CD4-positive, alpha-beta T cell (primary cell): ENCODE results near the gene VWA8. TPM values are rescaled to one million over a fixed set of nuclear protein-coding genes. Genes with fewer than 3 reads are reported as not detected.

Experiments
- ATAC-seq: fragments of 200-7000 bp; cut with Tn5 transposase; one replicate; pipeline ENCODE4 v1.10.0; 2022; ENCODE audit warnings: mild to moderate bottlenecking; ENCODE audit not compliant: poor library complexity
- CTCF ChIA-PET: fragments of 350-600 bp; sonication (Branson Sonifier 250); formaldehyde crosslinking; loops from one replicate; lab custom pipeline; 2021; ENCODE audit warnings: antibody characterized with exemption, inconsistent platforms; lab: Charles Lee
- POLR2A ChIA-PET: fragments of 350-600 bp; sonication (Branson Sonifier 250); formaldehyde crosslinking; loops from one replicate; lab custom pipeline; 2021; ENCODE audit warnings: antibody characterized with exemption, inconsistent platforms; lab: Charles Lee
- DNase-seq, 14 experiments: peaks; one replicate each; pipeline ENCODE4 v3.0.0-alpha.2; 2013 to 2020; ENCODE audit warnings: mixed read lengths in 2 of 14
- H3K27ac ChIP-seq, 2 donors: one replicate each; pipeline versions ENCODE4 v1.5.1 to v1.7.0; 2013; ENCODE audit warnings: low read length in 2 of 2, low read depth in 1 of 2, mild to moderate bottlenecking in 1 of 2
- H3K27me3 ChIP-seq, 2 experiments: 1 replicate in 1 of 2; 2 replicates in 1 of 2; pipeline versions ENCODE4 v1.6.1 to v1.7.0; 2013; ENCODE audit warnings: low read length in 2 of 2, control low read depth in 1 of 2, mild to moderate bottlenecking in 1 of 2, moderate library complexity in 1 of 2; ENCODE audit not compliant: insufficient read depth in 2 of 2, control insufficient read depth in 1 of 2
- H3K36me3 ChIP-seq: one replicate; pipeline ENCODE4 v1.6.1; 2013; ENCODE audit warnings: low read length, control low read depth; ENCODE audit not compliant: insufficient read depth
- H3K4me1 ChIP-seq: one replicate; pipeline ENCODE4 v1.6.1; 2013; ENCODE audit warnings: low read length, control low read depth; ENCODE audit not compliant: insufficient read depth
- H3K4me3 ChIP-seq: one replicate; pipeline ENCODE4 v1.5.1; 2013; ENCODE audit warnings: mild to moderate bottlenecking, low read length, moderate library complexity
- H3K9me3 ChIP-seq, 2 experiments: 1 replicate in 1 of 2; 2 replicates in 1 of 2; pipeline versions ENCODE4 v1.6.1 to v1.7.0; 2013; ENCODE audit warnings: low read length in 2 of 2, mild to moderate bottlenecking in 2 of 2, control low read depth in 1 of 2, moderate library complexity in 1 of 2; ENCODE audit not compliant: control insufficient read depth in 1 of 2, insufficient read depth in 1 of 2
- H3K27ac Mint-ChIP-seq: one replicate; pipeline ENCODE4 v1.8.0; 2020; ENCODE audit warnings: mixed read lengths
- H3K27me3 Mint-ChIP-seq: one replicate; pipeline ENCODE4 v1.8.0; 2021; ENCODE audit warnings: mixed read lengths
- H3K36me3 Mint-ChIP-seq: one replicate; pipeline ENCODE4 v1.8.0; 2021; ENCODE audit warnings: low read depth, mixed read lengths
- H3K4me1 Mint-ChIP-seq: one replicate; pipeline ENCODE4 v1.8.0; 2021; ENCODE audit warnings: low read depth, mixed read lengths
- H3K4me3 Mint-ChIP-seq: one replicate; pipeline ENCODE4 v1.8.0; 2020; ENCODE audit warnings: mild to moderate bottlenecking, mixed read lengths
- H3K9me3 Mint-ChIP-seq: one replicate; pipeline ENCODE4 v1.8.0; 2020; ENCODE audit warnings: mixed read lengths
- CTCF ChIP-seq: fragments of 200-600 bp; IDR thresholded peaks from one replicate; pipeline ENCODE4 v1.8.0; 2022; ENCODE audit warnings: antibody characterized with exemption, mild to moderate bottlenecking
- intact Hi-C, 2 experiments: fragments of 100-400 bp; cut with DNase I in 1 of 2; cut with micrococcal nuclease in 1 of 2; formaldehyde crosslinking; loops; one replicate each; pipeline versions ENCODE4 v1.15.1 to v1.9.0; 2023 to 2025; cut with DNase I, micrococcal nuclease
- total RNA-seq, 174 experiments: library from RNA in 2 of 174; stranded (reverse) in 2 of 174; gene quantifications; one replicate each; pipeline ENCODE4 v1.2.3 and lab custom pipeline; 2021 to 2026

The VWA8 gene
- total RNA-seq, 2 experiments from 2014 or later: 18.7 to 19.0 TPM

DNA sequence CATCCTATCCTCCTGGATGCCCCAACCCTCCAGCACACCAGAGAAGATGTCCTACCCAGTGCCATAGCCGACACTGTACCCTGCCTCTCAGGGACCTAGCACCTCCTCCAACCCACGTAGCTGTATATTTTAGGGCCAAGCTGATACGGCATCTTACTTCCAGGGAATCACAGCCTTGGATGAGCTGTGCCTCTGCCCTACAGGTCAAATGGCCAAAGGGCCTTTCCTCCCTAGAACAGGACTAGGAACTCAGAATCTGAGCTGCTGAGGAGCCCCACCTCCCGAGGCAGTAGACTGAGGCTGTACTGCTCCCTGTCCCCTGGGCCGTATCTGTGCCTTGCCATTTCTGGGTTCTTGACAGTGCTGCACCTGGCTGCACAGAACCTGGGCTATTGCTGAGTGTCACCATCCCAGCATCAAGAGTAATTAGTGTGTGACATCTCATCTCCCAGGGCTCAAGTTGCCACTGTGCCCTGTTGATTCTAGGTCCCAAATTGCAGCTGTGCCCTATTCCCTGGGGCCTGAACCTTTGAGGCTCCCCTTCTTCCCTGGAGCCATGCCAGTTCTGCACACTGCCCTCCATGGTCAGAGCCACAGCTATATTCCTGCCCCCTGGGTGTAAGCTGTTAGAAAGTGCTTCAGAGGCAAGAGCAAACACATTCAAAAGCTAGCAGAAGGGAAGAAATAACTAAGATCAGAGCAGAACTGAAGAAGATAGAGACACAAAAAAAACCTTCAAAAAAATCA is 41.0 kb downstream of the VWA8 start:
- ChIA-PET POLR2A (no interaction called here), CTCF (no interaction called here)
- Histone ChIP-seq H3K27me3 (no peaks in the 10 kb centered on the region), H3K4me1 (peaks cover 10% of the 10 kb centered on the region), H3K9me3 (peaks cover 13% of the 10 kb centered on the region in 2 experiments), H3K4me3 (no peak overlapping the region), H3K36me3 (no peaks in the 10 kb centered on the region), H3K27ac (no peak overlapping the region)
- Mint-ChIP-seq H3K4me3 (no peak overlapping the region), H3K27me3 (no peaks in the 10 kb centered on the region), H3K4me1 (peaks cover 67% of the 10 kb centered on the region), H3K9me3 (peaks cover 9% of the 10 kb centered on the region), H3K36me3 (peaks cover 32% of the 10 kb centered on the region), H3K27ac (no peak overlapping the region)
- TF ChIP-seq CTCF: no peak
- DNase-seq (no peak), ATAC-seq (no peak)
- intact Hi-C loops: no loop called here

GRCh38 chr13:41919031-41919740 is 41.7 kb downstream of the VWA8 start:
- CTCF ChIA-PET: no interaction called here
- Mint-ChIP-seq H3K4me1 (peaks cover 71% of the 10 kb centered on the region), H3K27ac (no peak overlapping the region), H3K27me3 (no peaks in the 10 kb centered on the region), H3K9me3 (peaks cover 6% of the 10 kb centered on the region), H3K36me3 (peaks cover 26% of the 10 kb centered on the region), H3K4me3 (no peak overlapping the region)
- intact Hi-C loops: no loop called here
- H3K36me3 ChIP-seq: no peaks in the 10 kb centered on the region
- TF ChIP-seq CTCF: no peak
- no peak for ATAC-seq
- peaks cover 10% of the 10 kb centered on the region for H3K4me1 ChIP-seq
- H3K9me3 ChIP-seq: peaks cover 7 to 10% of the 10 kb centered on the region in 2 experiments
- POLR2A ChIA-PET: interaction anchor here (0.5 kb wide), 1 partner anchor 900 kb away, joined by 3 read pairs; the partner anchor contains the start of gene ELF1
- no peaks in the 10 kb centered on the region for H3K27me3 ChIP-seq
- no peak for DNase-seq
- H3K27ac ChIP-seq: no peak overlapping the region
- H3K4me3 ChIP-seq: no peak overlapping the region

- H3K4me3 Mint-ChIP-seq: peak overlapping the region; percentile 30
- ATAC-seq: peak; percentile 64
- intact Hi-C loops: no loop called here
- H3K36me3 Mint-ChIP-seq: peaks cover 11% of the 10 kb centered on the region
- DNase-seq: peak in 3 of 14 experiments; percentile 9 to 34 (median 34)
- H3K9me3 Mint-ChIP-seq: no peaks in the 10 kb centered on the region
- H3K4me1 ChIP-seq: peaks cover 10% of the 10 kb centered on the region
- H3K36me3 ChIP-seq: no peaks in the 10 kb centered on the region
- H3K4me1 Mint-ChIP-seq: peaks cover 62% of the 10 kb centered on the region
- no peak overlapping the region for H3K4me3 ChIP-seq
- no peaks in the 10 kb centered on the region for H3K27me3 ChIP-seq
- CTCF ChIA-PET: no interaction called here
- peak overlapping the region in 1 of 2 donors; percentile 21 for H3K27ac ChIP-seq
- peak overlapping the region; percentile 47 for H3K27ac Mint-ChIP-seq
- POLR2A ChIA-PET: interaction anchor here (1.4 kb wide), 1 partner anchor 43 kb away, joined by 3 read pairs; no protein-coding TSS in a partner anchor
- TF ChIP-seq CTCF: no peak
- no peaks in the 10 kb centered on the region for H3K27me3 Mint-ChIP-seq
- no peaks in the 10 kb centered on the region for H3K9me3 ChIP-seq
Measured at GRCh38 chr13:41917641-41918040, 43.3 kb downstream of the VWA8 start.
